Measurements from ENCODE around the gene THSD4.

The THSD4 gene

GRCh38 chr15:71781965-71782265 is 666.6 kb downstream of the THSD4 start:
- no peak for DNase-seq (ENCODE audit: low read depth in 2 of 2)

- DNase-seq (ENCODE audit: low read depth in 2 of 2): no peak
These were observed 667.3 kb downstream of the THSD4 start for GRCh38 chr15:71782422-71783165.

DNA sequence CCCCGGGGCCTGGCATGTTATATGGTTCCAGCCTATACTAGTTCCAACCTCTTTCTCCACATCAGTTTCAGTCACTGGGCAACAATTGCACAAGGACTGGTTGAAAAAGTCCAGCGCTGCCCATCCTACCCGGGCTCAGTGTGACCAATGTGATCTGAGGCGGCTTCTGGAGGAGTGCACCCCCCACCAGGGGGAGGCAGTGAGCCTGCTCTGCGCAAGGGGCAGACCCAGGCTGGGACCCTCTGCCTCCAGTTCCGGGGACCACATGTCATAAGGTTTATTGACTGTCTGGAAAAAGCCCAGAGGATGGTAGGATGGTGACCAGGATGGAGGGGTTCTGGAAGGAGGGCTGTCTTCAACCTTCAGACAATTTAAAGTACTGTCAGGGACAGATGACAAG is 669.4 kb downstream of the THSD4 start:
- DNase-seq (ENCODE audit: low read depth in 2 of 2): no peak

DNA sequence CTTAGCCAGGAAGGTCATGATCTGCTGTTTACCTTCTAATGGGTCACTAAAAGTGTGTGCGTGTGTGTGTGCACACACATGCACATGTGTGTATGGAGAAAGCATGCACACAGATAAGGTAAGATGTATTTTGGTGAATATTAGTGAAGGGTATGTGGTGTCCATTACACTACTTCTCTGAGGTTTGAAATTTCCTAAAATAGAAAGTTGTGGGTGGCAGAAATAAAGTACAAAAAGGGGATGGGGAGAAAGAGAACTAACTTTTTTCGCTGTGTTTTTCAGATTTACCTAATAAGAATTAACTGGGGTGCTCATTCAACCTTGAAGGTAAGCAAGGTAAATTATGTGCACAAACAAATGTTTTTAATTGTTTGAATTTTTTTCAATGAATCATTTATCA is 670.7 kb downstream of the THSD4 start:
- no peak for DNase-seq (ENCODE audit: low read depth in 2 of 2)

GRCh38 chr15:71786673-71787072 is 671.4 kb downstream of the THSD4 start:
- no peak for DNase-seq (ENCODE audit: low read depth in 2 of 2)

GRCh38 chr15:71788646-71789579 is 673.6 kb downstream of the THSD4 start:
- no peak for DNase-seq (ENCODE audit: low read depth in 2 of 2)

DNA sequence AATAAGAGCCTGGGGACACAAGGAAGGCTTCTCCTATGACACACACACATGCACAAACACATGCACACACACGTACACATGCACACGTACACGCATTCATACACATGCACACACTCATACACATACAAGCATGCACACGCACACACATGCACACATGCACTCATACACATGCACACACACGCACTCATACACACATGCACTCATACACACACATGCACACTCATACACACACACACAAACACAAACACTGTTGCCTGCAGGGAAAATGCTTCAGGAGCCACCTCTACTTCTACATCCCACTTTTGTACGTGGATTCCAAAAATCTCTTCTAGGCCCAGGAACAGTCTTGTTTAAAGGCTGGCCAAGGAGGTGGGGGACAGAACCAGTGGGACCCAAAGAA is 674.3 kb downstream of the THSD4 start:
- no peak for DNase-seq (ENCODE audit: low read depth in 2 of 2)

GRCh38 chr15:71790081-71790480 is 674.8 kb downstream of the THSD4 start:
- no peak for DNase-seq (ENCODE audit: low read depth in 2 of 2)

- no peak for DNase-seq (ENCODE audit: low read depth in 2 of 2)
These were observed 676.7 kb downstream of the THSD4 start for GRCh38 chr15:71791975-71792374.

DNA sequence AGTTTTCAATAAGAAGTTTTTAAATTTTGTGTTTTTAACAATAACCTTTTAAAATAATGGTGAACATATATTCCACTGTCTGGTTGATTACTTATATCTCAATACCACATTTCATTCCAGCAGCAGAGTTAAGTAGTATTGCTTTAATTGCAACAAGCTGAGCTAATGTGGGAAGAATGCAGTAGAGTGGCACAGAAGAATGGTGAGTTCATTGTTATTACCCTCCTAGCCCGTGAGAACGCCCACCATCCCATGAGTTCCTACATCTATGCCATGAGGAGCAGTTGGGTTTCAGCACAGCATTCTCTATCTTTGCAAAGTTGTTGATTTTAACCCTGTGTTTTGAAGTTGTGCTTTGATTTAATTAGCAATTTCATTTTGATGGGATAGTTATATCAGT is 677.2 kb downstream of the THSD4 start:
- no peak for DNase-seq (ENCODE audit: low read depth in 2 of 2)

DNA sequence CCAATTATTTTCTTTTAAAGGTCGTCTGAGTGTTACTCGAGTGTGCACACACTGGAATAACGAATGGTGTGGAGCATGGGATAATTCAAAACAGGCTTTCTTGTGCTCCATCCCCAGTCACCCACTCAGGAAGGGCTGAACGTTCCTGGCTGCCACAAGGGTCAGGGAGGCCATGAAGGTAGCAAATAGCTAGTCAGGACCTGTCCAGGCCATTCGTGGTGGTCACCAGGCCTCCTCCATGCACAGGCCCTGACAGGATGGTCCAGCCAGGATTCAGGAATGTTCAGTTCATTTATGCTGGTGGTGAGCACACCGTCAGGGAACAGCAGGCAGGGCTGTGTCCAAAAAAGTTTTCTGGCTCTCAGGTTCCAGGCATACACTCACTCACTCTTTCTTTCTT is 683.4 kb downstream of the THSD4 start:
- no peak for DNase-seq (ENCODE audit: low read depth in 2 of 2)

- no peak for DNase-seq (ENCODE audit: low read depth in 2 of 2)
These were observed 684.9 kb downstream of the THSD4 start for GRCh38 chr15:71800190-71800589.

GRCh38 chr15:71800835-71801745 is 685.8 kb downstream of the THSD4 start:
- DNase-seq (ENCODE audit: low read depth in 2 of 2): no peak

DNA sequence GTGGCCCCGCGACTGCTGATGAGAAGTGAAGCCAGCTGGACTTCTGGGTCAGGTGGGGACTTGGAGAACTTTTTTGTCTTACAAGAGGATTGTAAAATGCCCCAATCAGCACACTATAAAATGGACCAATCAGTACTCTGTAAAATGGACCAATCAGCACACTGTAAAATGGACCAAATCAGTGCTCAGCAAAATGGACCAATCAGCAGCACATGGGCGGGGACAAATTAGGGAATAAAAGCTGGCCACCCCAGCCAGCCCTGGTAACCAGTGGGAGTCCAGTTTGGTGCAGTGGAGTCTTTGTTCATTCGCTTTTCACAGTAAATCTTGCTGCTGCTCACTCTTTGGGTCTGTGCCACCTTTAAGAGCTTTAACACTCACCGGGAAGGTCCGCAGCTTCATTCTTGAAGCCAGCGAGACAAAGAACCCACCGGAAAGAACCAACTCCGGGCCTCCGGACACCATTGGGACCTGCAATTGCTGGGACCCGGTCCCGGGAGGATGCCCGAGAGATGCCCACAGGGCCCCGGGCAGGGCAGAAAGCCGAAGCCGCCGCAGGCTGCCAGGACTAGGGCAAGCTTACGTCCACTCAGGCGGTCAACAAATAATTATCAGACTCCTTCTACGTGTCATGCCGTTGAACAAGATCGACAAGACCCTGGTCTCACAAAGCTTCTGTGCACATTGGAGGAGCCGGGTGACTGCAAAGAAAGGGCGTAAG is 686.8 kb downstream of the THSD4 start:
- DNase-seq (ENCODE audit: low read depth in 2 of 2): no peak

DNA sequence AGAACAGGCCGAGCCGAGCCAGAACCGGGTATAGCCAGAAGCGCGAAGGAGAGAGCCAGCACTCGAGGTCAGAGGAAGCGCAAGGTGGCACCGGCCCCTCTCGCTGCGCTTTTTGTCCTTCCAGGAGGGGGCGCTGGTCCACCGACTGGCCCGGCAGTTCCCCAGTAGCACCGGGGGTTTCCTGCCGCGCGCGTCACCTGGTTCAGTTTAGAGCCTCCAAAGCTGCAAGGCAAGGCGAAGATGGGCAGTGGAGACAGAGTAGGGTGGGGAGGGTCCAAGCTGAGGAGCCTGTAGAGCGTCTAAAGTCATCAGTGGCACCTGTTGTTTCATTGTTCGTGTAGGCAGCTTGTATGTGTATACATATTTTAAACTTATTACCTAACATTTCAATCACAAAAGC is 687.5 kb downstream of the THSD4 start:
- DNase-seq (ENCODE audit: low read depth in 2 of 2): no peak

- no peak for DNase-seq (ENCODE audit: low read depth in 2 of 2)
These were observed 689.0 kb downstream of the THSD4 start for GRCh38 chr15:71804226-71804625.

GRCh38 chr15:71804695-71805470 is 689.6 kb downstream of the THSD4 start:
- no peak for DNase-seq (ENCODE audit: low read depth in 2 of 2)

DNA sequence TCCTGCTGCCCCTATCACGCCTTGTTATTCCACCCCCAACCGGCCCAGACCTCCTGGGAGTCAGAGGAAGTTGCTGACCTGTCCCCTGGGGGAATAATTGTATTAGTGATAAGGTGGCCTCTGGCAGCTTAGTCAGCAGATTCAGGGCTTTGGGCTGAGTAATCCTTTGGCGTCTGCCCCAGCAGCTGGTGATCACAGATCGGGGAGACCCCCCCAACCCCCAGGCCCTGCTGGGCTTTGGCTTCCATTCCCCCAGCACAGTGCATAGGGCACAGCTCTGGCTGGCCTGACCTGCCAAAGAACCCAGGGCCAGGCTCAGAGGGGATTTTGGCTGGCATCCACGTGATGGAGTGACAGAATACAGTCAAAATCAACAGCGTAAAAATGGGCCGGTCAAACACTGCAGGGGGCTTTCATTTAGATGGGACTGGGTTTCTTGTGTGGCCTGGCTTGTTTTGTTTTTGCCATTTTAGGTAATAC is 691.2 kb downstream of the THSD4 start:
- no peak for DNase-seq (ENCODE audit: low read depth in 2 of 2)

GRCh38 chr15:71807125-71807629 is 691.9 kb downstream of the THSD4 start:
- DNase-seq (ENCODE audit: low read depth in 2 of 2): no peak

GRCh38 chr15:71807691-71808091 is 692.4 kb downstream of the THSD4 start:
- no peak for DNase-seq (ENCODE audit: low read depth in 2 of 2)

All from stimulated activated CD4-positive, alpha-beta T cell treated with anti-CD3 and anti-CD28 coated beads, Interleukin-1b, Interleukin-23, amount 100 ng/mL, for 1 hour (primary cell).